Measurements from ENCODE around the gene TNFAIP1. TPM values are rescaled to one million over a fixed set of nuclear protein-coding genes. Genes with fewer than 3 reads are reported as not detected.

Gene TNFAIP1
- total RNA-seq, 1 experiment from 2014 or later: 21.8 TPM

- H3K4me2 ChIP-seq (ENCODE audit: insufficient read depth, insufficient read length, low read length): no peak overlapping the region
- no peak overlapping the region for H3K9ac ChIP-seq (ENCODE audit: extremely low read depth, insufficient read length, low read length)
- TF ChIP-seq CTCF (conservative IDR thresholded peaks at IDR 0.05): no peak
- H2BK120ac ChIP-seq (ENCODE audit: low read depth, low read length, poor library complexity, severe bottlenecking): no peak overlapping the region
- Mint-ChIP-seq H3K4me3 (no peak overlapping the region), H3K27me3 (ENCODE audit: low read depth) (no peaks in the 10 kb centered on the region), H3K36me3 (ENCODE audit: insufficient read depth in 1 of 3, low read depth in 3 of 3) (no peaks in the 10 kb centered on the region), H3K9me3 (no peaks in the 10 kb centered on the region), H3K4me1 (no peaks in the 10 kb centered on the region), H3K27ac (no peak overlapping the region)
- no peak overlapping the region for H2AFZ ChIP-seq (ENCODE audit: low read length)
- no peaks in the 10 kb centered on the region for H3K79me1 ChIP-seq (ENCODE audit: insufficient read depth, low read depth, low read length, poor library complexity, severe bottlenecking)
- H2BK5ac ChIP-seq (ENCODE audit: insufficient read length, low read length): no peak overlapping the region
- no peak overlapping the region for H4K5ac ChIP-seq (ENCODE audit: insufficient read length, low read depth, low read length)
- no peak overlapping the region for H3K56ac ChIP-seq (ENCODE audit: insufficient read length, low read depth, low read length)
- no peak overlapping the region for H4K91ac ChIP-seq (ENCODE audit: insufficient read length, low read depth, low read length)
- no peak overlapping the region for H3K27ac ChIP-seq (ENCODE audit: insufficient read length, low read depth, low read length)
- peak; percentile 91 for DNase-seq
- H3K9me3 ChIP-seq (ENCODE audit: control insufficient read depth, low read depth, low read length): no peaks in the 10 kb centered on the region
- no peaks in the 10 kb centered on the region for H3K23me2 ChIP-seq (ENCODE audit: insufficient read length, low read depth, low read length, poor library complexity, severe bottlenecking)
- H3K4me1 ChIP-seq (ENCODE audit: insufficient read depth, low read length): no peaks in the 10 kb centered on the region
- no peak overlapping the region for H2BK12ac ChIP-seq (ENCODE audit: insufficient read length, low read depth, low read length)
- H2AK5ac ChIP-seq (ENCODE audit: insufficient read length, low read length): no peak overlapping the region
- no peak overlapping the region for H3K14ac ChIP-seq (ENCODE audit: insufficient read depth, low read length)
- no peak overlapping the region for H2BK20ac ChIP-seq (ENCODE audit: low read depth, low read length, poor library complexity, severe bottlenecking)
- no CpG with 5 or more reads among the region's 38 CpGs for WGBS (ENCODE audit: extremely low coverage, insufficient read length, low lambda C conversion rate)
- no peaks in the 10 kb centered on the region for H3K79me2 ChIP-seq (ENCODE audit: insufficient read depth, low read length)
- H3K4ac ChIP-seq (ENCODE audit: low read depth, low read length): no peak overlapping the region
- H4K8ac ChIP-seq (replicated peaks; ENCODE audit: insufficient read length, low read depth, low read length): no peak overlapping the region
- no peak overlapping the region for H3K23ac ChIP-seq (ENCODE audit: insufficient read length, low read depth, low read length)
- no peaks in the 10 kb centered on the region for H4K20me1 ChIP-seq (ENCODE audit: control insufficient read depth, insufficient read depth, insufficient read length)
- no peaks in the 10 kb centered on the region for H3K27me3 ChIP-seq (ENCODE audit: insufficient read depth, low read length)
- no peak overlapping the region for H3K18ac ChIP-seq (ENCODE audit: insufficient read length, low read depth, low read length)
- no peak overlapping the region for H2BK15ac ChIP-seq (ENCODE audit: low read depth, low read length)
- no peak overlapping the region for H3T11ph ChIP-seq (ENCODE audit: low read length)
Measured at GRCh38 chr17:28306954-28307401, 28.6 kb upstream of the TNFAIP1 start.
